HG02870 (cell line): ENCODE results near the gene MGAT5.

ENCODE experiments used
- ATAC-seq: cut with Tn5 transposase; IDR thresholded peaks from one replicate; pipeline ENCODE4 v1.9.1; 2021; ENCODE audit warnings: mild to moderate bottlenecking, moderate library complexity; ENCODE audit not compliant: unreplicated experiment

MGAT5 gene

GRCh38 chr2:134441153-134441863 is 187.4 kb downstream of the MGAT5 start:
- no peak for ATAC-seq

GRCh38 chr2:134443814-134444480 is 190.1 kb downstream of the MGAT5 start:
- ATAC-seq, result no peak

- ATAC-seq, result no peak
Measured at GRCh38 chr2:134445116-134445515, 191.2 kb downstream of the MGAT5 start.

- ATAC-seq, result no peak
Measured at GRCh38 chr2:134445985-134446382, 192.1 kb downstream of the MGAT5 start.

- no peak for ATAC-seq
Measured at GRCh38 chr2:134446383-134447017, 192.6 kb downstream of the MGAT5 start.

GRCh38 chr2:134447669-134448068 is 193.8 kb downstream of the MGAT5 start:
- ATAC-seq, result no peak

GRCh38 chr2:134448650-134449049 is 194.8 kb downstream of the MGAT5 start:
- no peak for ATAC-seq

- no peak for ATAC-seq
Measured at GRCh38 chr2:134449157-134449556, 195.3 kb downstream of the MGAT5 start.

- ATAC-seq, result no peak
Measured at GRCh38 chr2:134449751-134450513, 196.1 kb downstream of the MGAT5 start.

GRCh38 chr2:134451347-134451630 is 197.4 kb downstream of the MGAT5 start:
- no peak for ATAC-seq

GRCh38 chr2:134452042-134452733 is 198.3 kb downstream of the MGAT5 start:
- ATAC-seq, result no peak

- ATAC-seq, result no peak
Measured at GRCh38 chr2:134453476-134453875, 199.6 kb downstream of the MGAT5 start.

- ATAC-seq, result no peak
Measured at GRCh38 chr2:134453973-134454372, 200.1 kb downstream of the MGAT5 start.

GRCh38 chr2:134454426-134454825 is 200.6 kb downstream of the MGAT5 start:
- no peak for ATAC-seq

GRCh38 chr2:134454931-134455330 is 201.1 kb downstream of the MGAT5 start:
- ATAC-seq, result no peak

GRCh38 chr2:134455426-134455825 is 201.6 kb downstream of the MGAT5 start:
- ATAC-seq, result no peak

GRCh38 chr2:134457353-134457752 is 203.5 kb downstream of the MGAT5 start:
- no peak for ATAC-seq

GRCh38 chr2:134457765-134458472 is 204.0 kb downstream of the MGAT5 start:
- ATAC-seq, result no peak

- ATAC-seq, result no peak
Measured at GRCh38 chr2:134458473-134458853, 204.6 kb downstream of the MGAT5 start.

- ATAC-seq, result no peak
Measured at GRCh38 chr2:134458950-134459349, 205.1 kb downstream of the MGAT5 start.
